Liver (tissue), 9 donors: ENCODE results near the gene ZNF862. TPM values are rescaled to one million over a fixed set of nuclear protein-coding genes. Genes with fewer than 3 reads are reported as not detected.

Experiments used
- DNase-seq: peaks from one replicate; pipeline ENCODE4 v3.0.0-alpha.2; 2017; ENCODE audit warnings: low spot score
- H3K27ac ChIP-seq, 2 donors: one replicate each; pipeline ENCODE4 v1.7.0; 2013; ENCODE audit warnings: inconsistent platforms in 2 of 2, low read length in 2 of 2, control low read depth in 1 of 2, low read depth in 1 of 2, mild to moderate bottlenecking in 1 of 2
- H3K27me3 ChIP-seq, 4 donors: one replicate each; pipeline versions ENCODE4 v1.6.1 to v1.7.0; 2013; ENCODE audit warnings: low read length in 3 of 4, inconsistent platforms in 1 of 4, mild to moderate bottlenecking in 1 of 4, moderate library complexity in 1 of 4; ENCODE audit not compliant: control insufficient read depth in 4 of 4, insufficient read depth in 4 of 4
- H3K36me3 ChIP-seq, 4 donors: one replicate each; pipeline versions ENCODE4 v1.6.1 to v1.7.0; 2013; ENCODE audit warnings: low read length in 3 of 4, mild to moderate bottlenecking in 3 of 4, low read depth in 1 of 4, moderate library complexity in 1 of 4; ENCODE audit not compliant: control insufficient read depth in 4 of 4, insufficient read depth in 3 of 4
- H3K4me1 ChIP-seq, 4 donors: one replicate each; pipeline versions ENCODE4 v1.6.1 to v1.7.0; 2013; ENCODE audit warnings: low read length in 3 of 4, mild to moderate bottlenecking in 3 of 4, moderate library complexity in 1 of 4; ENCODE audit not compliant: control insufficient read depth in 4 of 4, insufficient read depth in 4 of 4
- H3K4me3 ChIP-seq, 3 donors: one replicate each; pipeline versions ENCODE4 v1.6.1 to v1.7.0; 2013; ENCODE audit warnings: low read length in 3 of 3, control low read depth in 1 of 3, low read depth in 1 of 3, mild to moderate bottlenecking in 1 of 3
- H3K9ac ChIP-seq, 2 donors: one replicate each; pipeline ENCODE4 v1.7.0; 2013; ENCODE audit warnings: low read length in 2 of 2, mild to moderate bottlenecking in 2 of 2, moderate library complexity in 2 of 2, control low read depth in 1 of 2, low read depth in 1 of 2
- H3K9me3 ChIP-seq, 4 donors: one replicate each; pipeline versions ENCODE4 v1.6.1 to v1.7.0; 2013; ENCODE audit warnings: low read length in 3 of 4; ENCODE audit not compliant: control insufficient read depth in 4 of 4
- ATF3 ChIP-seq: IDR thresholded peaks from 2 replicates; pipeline ENCODE4 v1.6.1; 2016; ENCODE audit warnings: antibody characterized with exemption
- CTCF ChIP-seq: fragments of 150-350 bp; IDR thresholded peaks from 2 replicates; pipeline ENCODE4 v1.5.1; 2017; ENCODE audit warnings: improper control_type of control experiment, low read depth, low read length; ENCODE audit not compliant: missing input control
- EGR1 ChIP-seq, 2 donors: IDR thresholded peaks; 2 replicates each; pipeline ENCODE4 v1.6.1; 2016 to 2018; ENCODE audit warnings: antibody characterized with exemption in 2 of 2, low read depth in 2 of 2
- FOXA1 ChIP-seq: IDR thresholded peaks from 2 replicates; pipeline ENCODE4 v1.6.1; 2016; ENCODE audit warnings: antibody characterized with exemption
- FOXA2 ChIP-seq: IDR thresholded peaks from 2 replicates; pipeline ENCODE4 v1.6.1; 2016; ENCODE audit warnings: antibody characterized with exemption
- GABPA ChIP-seq, 2 donors: IDR thresholded peaks in 1 of 2; conservative IDR thresholded peaks in 1 of 2; 2 replicates each; pipeline ENCODE4 v1.6.1; 2016; ENCODE audit warnings: antibody characterized with exemption in 2 of 2, mild to moderate bottlenecking in 1 of 2, moderate library complexity in 1 of 2
- HNF4A ChIP-seq, 2 donors: conservative IDR thresholded peaks; 2 replicates each; pipeline ENCODE4 v1.6.1; 2016; ENCODE audit warnings: antibody characterized with exemption in 2 of 2, mild to moderate bottlenecking in 2 of 2
- HNF4G ChIP-seq: IDR thresholded peaks from 2 replicates; pipeline ENCODE4 v1.6.1; 2016; ENCODE audit warnings: antibody characterized with exemption
- JUND ChIP-seq, 2 donors: IDR thresholded peaks; 2 replicates each; pipeline ENCODE4 v1.6.1; 2016; ENCODE audit warnings: antibody characterized with exemption in 2 of 2
- MAX ChIP-seq: IDR thresholded peaks from 2 replicates; pipeline ENCODE4 v1.6.1; 2016; ENCODE audit warnings: antibody characterized with exemption
- NR2F2 ChIP-seq: IDR thresholded peaks from 2 replicates; pipeline ENCODE4 v1.6.1; 2016; ENCODE audit warnings: antibody characterized with exemption
- RAD21 ChIP-seq, 2 donors: IDR thresholded peaks; 2 replicates each; pipeline ENCODE4 v1.6.1; 2016; ENCODE audit warnings: antibody characterized with exemption in 2 of 2, mild to moderate bottlenecking in 2 of 2
- REST ChIP-seq: IDR thresholded peaks from 2 replicates; pipeline ENCODE4 v1.6.1; 2016; ENCODE audit warnings: antibody characterized with exemption, mild to moderate bottlenecking
- RXRA ChIP-seq, 2 donors: IDR thresholded peaks; 2 replicates each; pipeline ENCODE4 v1.6.1; 2017 to 2018; ENCODE audit warnings: antibody characterized with exemption in 2 of 2, mild to moderate bottlenecking in 1 of 2
- SP1 ChIP-seq: IDR thresholded peaks from 2 replicates; pipeline ENCODE4 v1.6.1; 2018; ENCODE audit warnings: antibody characterized with exemption, mild to moderate bottlenecking
- TAF1 ChIP-seq: conservative IDR thresholded peaks from 2 replicates; pipeline ENCODE4 v1.6.1; 2016; ENCODE audit warnings: antibody characterized with exemption, mild to moderate bottlenecking
- YY1 ChIP-seq: IDR thresholded peaks from 2 replicates; pipeline ENCODE4 v1.6.1; 2016; ENCODE audit warnings: antibody characterized with exemption, mild to moderate bottlenecking
- ZBTB33 ChIP-seq: IDR thresholded peaks from 2 replicates; pipeline ENCODE4 v1.6.1; 2016; ENCODE audit warnings: antibody characterized with exemption
- WGBS: extraction: QIAGEN DNeasy Blood & Tissue Kit; methylation state at CpG from one replicate; pipeline ENCODE4 v1.1.7; 2013; 5-methylcytosine and 5-hydroxymethylcytosine counted together
- polyA plus RNA-seq, 2 donors: library from polyadenylated mRNA; stranded (reverse) in 1 of 2; unstranded in 1 of 2; fragments of 200-250 nt in 1 of 2; fragments of >200 nt in 1 of 2; fragmentation: Nextera tagmentation in 1 of 2; extraction: Ambion mirVana in 1 of 2; gene quantifications; one replicate each; pipeline versions ENCODE4 v1.2.1 to v1.2.3, GENCODE V29; 2013 to 2015
- total RNA-seq, 2 donors: library from RNA; depleted of rRNA; stranded (reverse); fragments of >200 nt; gene quantifications; one replicate each; pipeline ENCODE4 v1.2.3, GENCODE V29; 2014
- donor health status: healthy.
- donor health status: healthy.
- donor health status: healthy.
- donor health status: healthy.
- donor health status: healthy.

Gene ZNF862
- total and polyA plus RNA-seq, 4 donors: 1.9 to 9.4 (median 3.8) TPM

GRCh38 chr7:149859369-149859768 lies 21.2 kb downstream of the ZNF862 start:
- 92% methylated on average over 6 of the region's 6 CpGs for WGBS
- H3K27me3 ChIP-seq: no peaks in the 10 kb centered on the region
- H3K36me3 ChIP-seq: peaks cover 3 to 28% (median 6%) of the 10 kb centered on the region in 4 donors
- H3K9ac ChIP-seq: no peak overlapping the region
- peaks cover 0 to 6% (median 3%) of the 10 kb centered on the region in 4 donors for H3K4me1 ChIP-seq
- H3K27ac ChIP-seq: no peak overlapping the region
- TF ChIP-seq SP1 (no peak), YY1 (no peak), ATF3 (no peak), EGR1 (IDR thresholded peaks at IDR 0.05; ENCODE audit: low read depth in 2 of 2) (no peak), ZBTB33 (no peak), FOXA1 (no peak), GABPA (IDR thresholded peaks at IDR 0.05 in 1 of 2, conservative IDR thresholded peaks at IDR 0.05 in 1 of 2) (no peak), MAX (no peak), RAD21 (IDR thresholded peaks at IDR 0.05) (no peak), CTCF (no peak), HNF4A (conservative IDR thresholded peaks at IDR 0.05) (no peak), JUND (IDR thresholded peaks at IDR 0.05) (no peak), TAF1 (no peak), NR2F2 (no peak), HNF4G (no peak)
- H3K9me3 ChIP-seq: no peaks in the 10 kb centered on the region
- no peak overlapping the region for H3K4me3 ChIP-seq
- DNase-seq: no peak

- Histone ChIP-seq H3K27ac (no peak overlapping the region), H3K27me3 (no peaks in the 10 kb centered on the region), H3K9ac (no peak overlapping the region), H3K4me3 (no peak overlapping the region), H3K36me3 (peaks cover 3 to 31% (median 6%) of the 10 kb centered on the region in 4 donors), H3K9me3 (no peaks in the 10 kb centered on the region), H3K4me1 (peaks cover 0 to under 1% (median under 1%) of the 10 kb centered on the region in 4 donors)
- WGBS: 91% methylated on average over 4 of the region's 4 CpGs
- no peak for TF ChIP-seq HNF4G
- no peak for TF ChIP-seq REST
- no peak for TF ChIP-seq FOXA2
- no peak for TF ChIP-seq ATF3
- no peak for TF ChIP-seq ZBTB33
- TF ChIP-seq CTCF: no peak
- TF ChIP-seq EGR1 (IDR thresholded peaks at IDR 0.05; ENCODE audit: low read depth in 2 of 2): no peak
- no peak for TF ChIP-seq RXRA (IDR thresholded peaks at IDR 0.05)
- no peak for TF ChIP-seq HNF4A (conservative IDR thresholded peaks at IDR 0.05)
- no peak for TF ChIP-seq SP1
- no peak for TF ChIP-seq YY1
- no peak for TF ChIP-seq JUND (IDR thresholded peaks at IDR 0.05)
- no peak for TF ChIP-seq NR2F2
- TF ChIP-seq RAD21 (IDR thresholded peaks at IDR 0.05): no peak
- no peak for TF ChIP-seq TAF1
- no peak for DNase-seq
These were observed 21.7 kb downstream of the ZNF862 start for GRCh38 chr7:149859876-149860275.
